Pulmonary artery endothelial cell (primary cell): ENCODE measurements around the gene NFATC2. TPM values are rescaled to one million over a fixed set of nuclear protein-coding genes. Genes with fewer than 3 reads are reported as not detected.

ENCODE experiments used
- DNase-seq: peaks from one replicate; pipeline ENCODE4 v3.0.0-alpha.2; 2011; ENCODE audit warnings: low read depth, low spot score
- total RNA-seq: library from RNA; depleted of rRNA; stranded (reverse); fragments of >200 nt; gene quantifications from 2 replicates; pipeline ENCODE4 v1.2.3, GENCODE V29; 2014

NFATC2 gene
- total RNA-seq, 1 donor from 2014 or later, result 1.6 TPM

DNA sequence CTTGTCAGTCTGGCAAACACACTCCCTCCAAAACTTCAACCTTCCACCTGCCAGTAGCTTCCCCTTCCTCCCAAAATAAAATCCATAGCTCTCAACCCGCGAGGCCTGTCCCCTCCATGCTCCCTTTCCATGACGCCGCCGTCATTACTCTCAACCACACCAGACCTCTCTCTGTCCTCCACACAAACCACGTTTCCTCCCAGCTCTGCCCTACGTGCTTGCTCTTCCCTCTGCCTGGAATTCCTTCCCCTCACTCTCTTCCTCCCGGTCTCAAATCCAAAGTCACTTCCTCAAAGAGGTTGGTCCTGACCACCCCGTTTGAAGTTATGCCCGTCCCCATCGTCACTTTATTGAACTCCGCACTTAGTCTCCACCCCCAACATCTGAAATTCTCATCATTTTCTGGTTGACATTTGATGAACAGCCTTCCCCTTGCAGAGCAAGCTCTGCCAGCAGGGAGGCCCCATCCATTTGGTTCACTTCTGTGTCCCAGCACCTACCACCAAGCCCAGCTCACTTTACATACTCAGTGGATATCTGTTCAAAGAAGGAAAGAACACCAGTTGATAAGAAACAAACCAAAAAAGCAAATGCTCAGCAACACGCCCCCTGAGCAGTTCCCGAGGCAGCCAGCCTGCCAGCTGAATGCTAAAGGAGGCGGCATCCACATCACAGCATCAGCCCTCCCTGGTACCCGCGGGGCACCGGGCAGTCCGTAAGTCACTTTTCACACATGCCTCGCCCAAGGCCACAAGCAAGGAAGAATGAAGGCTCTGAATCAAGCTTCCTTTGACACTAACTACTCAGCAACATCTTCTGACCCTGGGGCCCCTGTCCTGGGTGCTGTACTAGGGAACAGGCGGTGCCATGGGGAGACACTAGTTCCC lies 125.0 kb downstream of the NFATC2 start:
- no peak for DNase-seq

DNA sequence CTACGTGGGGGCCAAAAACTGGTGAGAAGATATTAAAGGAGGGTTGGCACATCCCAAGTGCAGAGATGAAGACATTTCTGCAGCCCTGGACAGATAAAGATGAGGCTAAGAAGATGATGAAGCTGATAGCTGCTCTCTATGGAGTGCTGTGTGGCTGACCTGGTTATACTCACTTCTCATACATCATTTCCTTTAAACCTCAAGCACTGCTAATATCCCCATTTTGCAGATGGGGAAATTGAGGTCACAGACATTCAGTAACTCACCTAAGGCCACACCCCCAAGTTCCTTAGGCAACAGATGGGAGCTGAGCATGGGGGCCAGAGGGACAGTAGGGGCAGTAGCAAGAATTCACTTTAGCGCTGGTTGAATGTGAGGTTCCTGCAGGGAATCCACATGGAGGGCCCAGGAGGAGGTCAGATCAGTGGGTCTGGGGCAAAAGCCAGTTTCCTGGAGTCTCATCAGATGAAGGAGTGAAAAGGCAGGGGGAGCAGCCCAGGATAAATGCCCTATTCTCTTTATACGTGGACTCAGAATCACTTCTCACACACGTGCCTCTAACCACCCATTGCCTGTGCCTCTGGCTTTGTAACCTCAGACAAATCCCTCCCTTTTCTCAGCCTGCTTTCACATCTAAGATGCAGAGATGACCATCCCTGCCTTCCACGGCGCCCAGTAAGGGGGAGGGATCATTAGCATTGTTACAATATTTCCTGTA lies 125.8 kb downstream of the NFATC2 start:
- DNase-seq, result no peak

GRCh38 chr20:51413857-51414256 lies 128.7 kb downstream of the NFATC2 start:
- no peak for DNase-seq

- DNase-seq, result no peak
These were observed 129.5 kb downstream of the NFATC2 start for GRCh38 chr20:51412951-51413481.

DNA sequence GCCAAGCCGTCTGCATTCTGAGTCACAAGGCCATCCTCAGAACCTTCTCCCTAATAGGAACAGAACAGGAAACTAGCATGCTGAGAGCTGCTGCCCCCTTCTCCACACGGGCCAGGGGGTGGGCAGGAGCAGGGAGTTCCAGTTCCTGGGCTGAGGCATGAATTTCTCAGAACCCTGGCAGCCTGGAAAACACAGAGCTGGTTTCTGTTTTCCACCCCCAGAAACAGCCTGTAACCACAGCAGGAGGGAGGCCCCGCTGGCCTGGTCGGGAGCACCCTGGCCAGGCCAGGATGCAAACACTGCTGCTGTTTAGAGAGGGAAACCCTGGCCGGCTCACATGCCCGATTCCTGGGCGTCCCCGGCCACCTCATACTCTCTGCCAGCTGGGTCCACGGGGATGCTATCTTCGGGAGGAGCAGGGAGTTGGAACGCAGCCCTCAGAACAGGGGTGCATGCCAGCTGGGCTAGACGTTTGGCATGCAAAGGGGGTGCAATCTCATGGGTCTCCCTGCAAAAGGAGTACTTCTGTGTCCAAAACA lies 130.1 kb downstream of the NFATC2 start:
- DNase-seq, result no peak

- DNase-seq, result no peak
These were observed 130.6 kb downstream of the NFATC2 start for GRCh38 chr20:51411870-51412269.

DNA sequence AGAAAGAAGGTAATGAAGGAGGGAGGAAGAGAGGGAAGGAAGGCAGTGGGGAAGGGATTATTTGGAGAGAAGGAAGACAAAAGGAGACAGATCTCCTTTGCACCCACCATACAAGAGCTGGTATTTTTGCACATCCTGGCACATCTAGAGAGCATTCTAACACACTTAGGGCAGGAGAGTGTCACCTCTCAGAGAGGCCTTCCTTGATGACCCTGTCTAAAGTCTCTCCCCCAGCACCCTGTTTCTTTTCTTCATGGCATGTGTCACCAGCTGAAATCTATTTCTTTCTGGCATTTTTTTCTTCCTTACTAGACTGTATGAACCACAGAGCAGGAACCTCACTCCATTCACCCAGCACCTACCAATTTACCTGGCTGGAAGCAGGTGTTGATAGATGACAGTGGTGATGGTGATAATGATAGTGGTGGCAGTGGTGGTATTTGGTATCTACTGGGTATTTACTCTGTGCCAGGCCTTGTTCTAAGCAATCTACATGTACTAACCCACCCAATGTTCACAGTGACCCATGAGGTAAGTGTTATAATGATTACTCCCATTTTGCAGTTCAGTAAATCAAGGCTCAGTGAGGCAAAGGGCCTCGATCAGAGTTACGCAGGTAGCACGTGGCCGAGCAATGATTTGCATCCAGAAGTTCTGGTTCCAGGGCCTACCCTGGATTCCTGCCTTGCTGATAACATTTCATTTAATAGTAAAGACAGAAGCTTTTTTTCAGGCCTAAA lies 131.8 kb downstream of the NFATC2 start:
- DNase-seq, result no peak

- no peak for DNase-seq
These were observed 133.2 kb downstream of the NFATC2 start for GRCh38 chr20:51409192-51409880.

DNA sequence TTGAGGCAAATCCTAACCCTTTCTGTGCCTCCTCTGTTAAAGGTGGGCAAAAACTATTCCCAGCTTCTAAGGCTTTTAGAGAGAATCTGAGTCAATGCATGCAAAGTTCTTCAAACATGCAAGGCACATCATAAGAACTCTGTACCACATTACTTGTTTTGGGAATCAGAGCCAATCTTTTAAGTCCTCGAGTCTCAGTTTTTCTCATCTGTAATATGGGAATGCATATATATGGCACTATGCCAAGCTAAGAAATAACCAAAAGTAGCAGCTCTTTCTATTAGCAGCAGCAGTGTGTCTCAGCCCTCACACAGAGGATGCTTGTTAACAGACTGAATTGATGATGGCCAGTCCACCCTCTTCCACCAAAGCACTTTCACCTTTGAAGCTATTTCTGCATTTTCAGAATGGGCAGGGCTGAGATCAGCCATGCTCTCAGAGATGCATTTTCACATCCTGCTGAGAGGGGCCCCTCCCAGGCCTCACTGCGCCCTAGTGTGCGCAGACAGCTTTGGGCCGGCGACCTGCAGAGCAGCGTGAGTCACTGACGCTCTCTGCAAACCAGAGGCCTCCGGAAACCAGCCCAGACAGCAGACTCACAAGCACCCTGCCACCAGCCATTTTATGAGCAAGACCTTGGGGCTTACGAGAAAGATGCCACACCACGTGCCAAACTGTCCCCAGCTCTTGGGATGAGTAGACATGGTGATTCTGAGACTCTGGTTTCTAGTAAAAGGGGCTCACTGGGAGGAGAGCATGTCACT lies 138.0 kb downstream of the NFATC2 start:
- no peak for DNase-seq

DNA sequence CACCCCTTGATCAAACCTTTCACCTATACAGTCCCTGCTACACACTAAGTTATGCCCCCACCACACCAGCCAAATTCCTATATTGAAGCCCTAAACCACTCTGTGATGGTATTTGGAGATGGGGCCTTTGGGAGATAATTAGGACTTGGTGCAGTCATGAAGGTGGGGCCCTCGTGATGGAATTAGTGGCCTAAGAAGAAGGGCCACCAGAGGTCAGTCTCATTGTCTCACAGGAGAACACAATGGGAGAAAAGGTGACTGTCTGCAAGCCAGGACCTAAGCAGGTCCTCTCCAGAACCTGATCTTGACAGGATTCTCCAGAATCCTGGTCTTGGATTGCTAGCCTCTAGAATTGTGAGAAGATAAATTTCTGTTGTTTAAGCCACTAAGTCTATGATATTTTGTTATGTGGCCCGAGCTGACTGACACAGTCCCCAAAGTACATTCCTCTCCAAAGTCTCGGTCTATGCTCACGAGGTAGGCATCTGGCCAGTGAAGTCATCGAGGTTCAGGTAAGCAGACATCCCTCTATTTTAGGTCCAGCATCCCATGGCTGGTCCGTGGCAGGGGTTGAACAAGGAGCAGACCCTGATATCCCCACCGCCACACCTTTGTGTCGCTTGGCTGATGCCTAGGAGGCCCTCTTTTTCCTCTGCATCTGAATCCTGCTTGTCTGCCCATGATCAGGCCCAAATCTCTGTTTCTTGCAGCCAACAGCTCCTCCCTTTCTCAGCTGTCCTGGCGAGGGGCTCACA lies 138.9 kb downstream of the NFATC2 start:
- DNase-seq, result no peak

GRCh38 chr20:51402201-51402600 lies 140.3 kb downstream of the NFATC2 start:
- DNase-seq, result no peak

DNA sequence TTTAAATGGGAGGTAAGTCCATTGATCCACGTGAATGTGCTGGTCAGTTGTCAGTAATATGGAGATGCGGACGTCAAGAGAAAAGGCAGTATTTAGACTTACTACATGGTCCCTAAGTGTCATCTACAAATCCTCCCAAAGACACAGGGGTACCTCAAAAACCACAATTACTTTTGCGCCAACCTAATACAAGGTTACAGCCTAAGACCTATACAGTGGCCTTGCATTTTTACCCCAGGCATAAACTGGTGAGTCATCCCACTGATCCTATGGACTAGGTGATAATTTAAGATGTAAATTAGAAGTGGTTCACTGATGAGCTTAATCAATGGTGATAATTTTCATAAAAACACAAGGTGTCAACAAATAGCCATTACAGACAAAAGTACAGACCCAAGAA lies 141.0 kb downstream of the NFATC2 start:
- no peak for DNase-seq

- DNase-seq, result no peak
These were observed 142.2 kb downstream of the NFATC2 start for GRCh38 chr20:51400051-51400926.

GRCh38 chr20:51399006-51399890 lies 143.3 kb downstream of the NFATC2 start:
- DNase-seq, result no peak

DNA sequence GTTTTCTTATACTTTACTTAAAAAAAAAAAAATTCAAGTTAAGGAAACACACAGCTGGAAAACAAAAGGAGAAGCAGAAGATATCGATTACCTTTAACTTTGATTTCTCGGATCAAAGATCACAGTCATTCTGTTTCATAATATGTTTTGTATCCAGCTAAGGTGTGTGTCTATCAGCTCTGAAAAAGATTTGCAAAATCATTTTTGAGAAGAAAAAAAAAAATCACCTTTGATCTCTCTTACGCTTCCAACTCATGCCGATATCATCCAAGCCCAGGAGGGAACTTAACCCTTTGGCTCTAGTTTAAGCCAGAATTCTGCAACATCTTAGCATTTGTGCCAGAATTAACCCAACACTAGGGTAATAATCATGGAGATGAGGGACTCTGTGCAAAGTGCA lies 144.0 kb downstream of the NFATC2 start:
- DNase-seq, result no peak

GRCh38 chr20:51398083-51398482 lies 144.4 kb downstream of the NFATC2 start:
- no peak for DNase-seq

DNA sequence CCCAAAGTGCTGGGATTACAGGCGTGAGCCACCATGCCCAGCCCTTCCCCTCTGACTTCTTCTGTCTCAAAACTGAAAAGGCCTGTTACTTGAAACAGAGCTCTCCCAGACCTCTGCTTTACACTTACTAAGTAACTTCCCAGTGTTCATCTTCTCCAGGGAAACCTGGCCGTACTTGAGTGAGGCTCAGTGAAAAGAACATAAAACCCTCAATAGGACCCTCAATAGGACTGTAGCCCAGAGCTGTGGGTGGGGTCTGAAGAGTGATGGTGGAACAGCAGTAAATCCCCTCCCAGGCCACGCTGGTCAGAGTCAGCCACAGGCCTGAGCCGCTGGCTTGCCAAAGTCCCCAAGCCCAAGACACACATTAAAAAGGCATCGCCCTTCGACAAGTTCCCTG lies 145.4 kb downstream of the NFATC2 start:
- DNase-seq, result no peak
